NCI-H2107 (cell line): ENCODE results near the gene HNRNPAB.
"Not testable (repeated sequence)": the region's sequence is repeated elsewhere in the genome, so short reads cannot be mapped to it uniquely, and the experiment has no call there.

ENCODE experiments used
- DNase-seq: peaks from one replicate; lab custom pipeline; 2025; lab: John Stamatoyannopoulos, UW

Gene HNRNPAB

GRCh38 chr5:178212241-178213002 is 8.1 kb downstream of the HNRNPAB start:
- no peak for DNase-seq

GRCh38 chr5:178213003-178213461 is 8.7 kb downstream of the HNRNPAB start:
- DNase-seq: no peak

- no peak for DNase-seq
Measured at GRCh38 chr5:178213748-178214151, 9.4 kb downstream of the HNRNPAB start.

- no peak for DNase-seq
Measured at GRCh38 chr5:178214160-178214803, 9.9 kb downstream of the HNRNPAB start.

GRCh38 chr5:178215280-178216002 is 11.1 kb downstream of the HNRNPAB start:
- DNase-seq: no peak

- no peak for DNase-seq
Measured at GRCh38 chr5:178216088-178216534, 11.8 kb downstream of the HNRNPAB start.

- DNase-seq: no peak
Measured at GRCh38 chr5:178216779-178217178, 12.4 kb downstream of the HNRNPAB start.

GRCh38 chr5:178218237-178218776 is 14.0 kb downstream of the HNRNPAB start:
- no peak for DNase-seq

- DNase-seq: no peak
Measured at GRCh38 chr5:178218827-178219226, 14.5 kb downstream of the HNRNPAB start.

GRCh38 chr5:178221282-178221681 is 16.9 kb downstream of the HNRNPAB start:
- DNase-seq: no peak

- DNase-seq: no peak
Measured at GRCh38 chr5:178221853-178222252, 17.5 kb downstream of the HNRNPAB start.

GRCh38 chr5:178222292-178222691 is 18.0 kb downstream of the HNRNPAB start:
- no peak for DNase-seq

- DNase-seq: no peak
Measured at GRCh38 chr5:178223196-178223773, 19.0 kb downstream of the HNRNPAB start.

- no peak for DNase-seq
Measured at GRCh38 chr5:178223828-178224335, 19.5 kb downstream of the HNRNPAB start.

GRCh38 chr5:178224403-178224802 is 20.1 kb downstream of the HNRNPAB start:
- no peak for DNase-seq

- no peak for DNase-seq
Measured at GRCh38 chr5:178225174-178225573, 20.8 kb downstream of the HNRNPAB start.

- DNase-seq: no peak
Measured at GRCh38 chr5:178227138-178227659, 22.9 kb downstream of the HNRNPAB start.

- DNase-seq: no peak
Measured at GRCh38 chr5:178227929-178228328, 23.6 kb downstream of the HNRNPAB start.

GRCh38 chr5:178228609-178229008 is 24.3 kb downstream of the HNRNPAB start:
- no peak for DNase-seq

GRCh38 chr5:178229111-178229510 is 24.8 kb downstream of the HNRNPAB start:
- DNase-seq: not testable (repeated sequence)

GRCh38 chr5:178229861-178230260 is 25.5 kb downstream of the HNRNPAB start:
- no peak for DNase-seq
